OCI-LY3 (cell line): Measurements from ENCODE around the gene OR2T11.
"Not testable (repeated sequence)": the region's sequence is repeated elsewhere in the genome, so short reads cannot be mapped to it uniquely, and the experiment has no call there.

Experiments used
- CTCF ChIP-seq: fragments of 200-600, 300-600 bp; sonication (generic); IDR thresholded peaks from 2 replicates; pipeline ENCODE4 v1.5.1; 2014; ENCODE audit warnings: antibody characterized with exemption, low read length, low read depth
- EZH2phosphoT487 ChIP-seq: fragments of 200-600 bp; shearing (Covaris generic); IDR thresholded peaks from 2 replicates; pipeline ENCODE4 v1.6.1; 2018; ENCODE audit warnings: antibody characterized with exemption, mixed run types, low read depth

- TF ChIP-seq CTCF, EZH2phosphoT487: not testable (repeated sequence)
Observed at GRCh38 chr1:248634991-248635390, at the start of gene OR2T11.
